GM18951 (cell line): Measurements from ENCODE around the gene CD84.

Experiments used
- POLR2A ChIP-seq: IDR thresholded peaks from 4 replicates; pipeline ENCODE4 v1.6.1; 2011; ENCODE audit warnings: mild to moderate bottlenecking; ENCODE audit not compliant: insufficient read length, insufficient read depth; ENCODE audit errors: extremely low read depth
- in situ Hi-C: fragments of 300-500 bp; cut with MboI; formaldehyde crosslinking; loops from one replicate; pipeline ENCODE4 v1.12.0; 2022; ENCODE audit warnings: low sequenced_read_pairs, mixed read lengths, inconsistent platforms; ENCODE audit not compliant: unreplicated experiment

Gene CD84

GRCh38 chr1:160620942-160621632, 41.8 kb upstream of the CD84 start:
- in situ Hi-C loops, result loop anchor here (25.0 kb wide), 1 partner anchor 534 kb away; the partner anchor contains the start of genes IGSF8 and KCNJ9
- no peak for TF ChIP-seq POLR2A

GRCh38 chr1:160619742-160620277, 40.5 kb upstream of the CD84 start:
- TF ChIP-seq POLR2A, result peak; percentile 20
- in situ Hi-C loops, result loop anchor here (25.0 kb wide), 1 partner anchor 533 kb away; the partner anchor contains the start of genes IGSF8 and KCNJ9

GRCh38 chr1:160618763-160619274, 39.5 kb upstream of the CD84 start:
- in situ Hi-C loops, result loop anchor here (25.0 kb wide), 1 partner anchor 532 kb away; the partner anchor contains the start of genes IGSF8 and KCNJ9
- TF ChIP-seq POLR2A, result peak; percentile 36

- in situ Hi-C loops, result loop anchor here (25.0 kb wide), 1 partner anchor 531 kb away; the partner anchor contains the start of genes IGSF8 and KCNJ9
- TF ChIP-seq POLR2A, result no peak
Observed at GRCh38 chr1:160618327-160618726, 39.0 kb upstream of the CD84 start.

- in situ Hi-C loops, result loop anchor here (25.0 kb wide), 1 partner anchor 528 kb away; the partner anchor contains the start of genes IGSF8 and KCNJ9
- no peak for TF ChIP-seq POLR2A
Observed at GRCh38 chr1:160615660-160616059, 36.4 kb upstream of the CD84 start.

- in situ Hi-C loops, result loop anchor here (25.0 kb wide), 1 partner anchor 527 kb away; the partner anchor contains the start of genes IGSF8 and KCNJ9
- no peak for TF ChIP-seq POLR2A
Observed at GRCh38 chr1:160614410-160614809, 35.1 kb upstream of the CD84 start.

- TF ChIP-seq POLR2A, result peak; percentile 31
- in situ Hi-C loops, result loop anchor here (25.0 kb wide), 1 partner anchor 525 kb away; the partner anchor contains the start of genes IGSF8 and KCNJ9
Observed at GRCh38 chr1:160612613-160613218, 33.4 kb upstream of the CD84 start.

- TF ChIP-seq POLR2A, result peak; percentile 28
- in situ Hi-C loops, result loop anchor here (25.0 kb wide), 1 partner anchor 523 kb away; the partner anchor contains the start of genes IGSF8 and KCNJ9
Observed at GRCh38 chr1:160610569-160611242, 31.4 kb upstream of the CD84 start.

GRCh38 chr1:160608941-160609340, 29.6 kb upstream of the CD84 start:
- no peak for TF ChIP-seq POLR2A
- in situ Hi-C loops, result loop anchor here (5.0 to 25.0 kb wide), 3 partner anchors 62 to 522 kb away; partner anchors contain the start of genes IGSF8 and KCNJ9

GRCh38 chr1:160608514-160608913, 29.2 kb upstream of the CD84 start:
- in situ Hi-C loops, result loop anchor here (5.0 to 25.0 kb wide), 3 partner anchors 61 to 521 kb away; partner anchors contain the start of genes IGSF8 and KCNJ9
- no peak for TF ChIP-seq POLR2A

- no peak for TF ChIP-seq POLR2A
- in situ Hi-C loops, result loop anchor here (5.0 to 25.0 kb wide), 3 partner anchors 61 to 521 kb away; partner anchors contain the start of genes IGSF8 and KCNJ9
Observed at GRCh38 chr1:160608057-160608456, 28.8 kb upstream of the CD84 start.

- in situ Hi-C loops, result loop anchor here (5.0 to 25.0 kb wide), 3 partner anchors 60 to 520 kb away; partner anchors contain the start of genes IGSF8 and KCNJ9
- TF ChIP-seq POLR2A, result peak; percentile 1
Observed at GRCh38 chr1:160607672-160608032, 28.4 kb upstream of the CD84 start.
